Stomach (tissue), 9 donors: ENCODE data around the gene CAVIN2. TPM values are rescaled to one million over a fixed set of nuclear protein-coding genes. Genes with fewer than 3 reads are reported as not detected.

Source experiments
- DNase-seq, 2 donors: peaks; one replicate each; pipeline versions ENCODE4 v3.0.0 to v3.0.0-alpha.2; 2013 to 2019
- H3K27ac ChIP-seq, 5 donors: fragments of 200-600 bp in 4 of 5; sonication (generic) in 4 of 5; one replicate each; pipeline ENCODE4 v1.5.1; 2013 to 2019; ENCODE audit warnings: mild to moderate bottlenecking in 1 of 5, moderate library complexity in 1 of 5
- H3K27me3 ChIP-seq, 3 donors: fragments of 200-600 bp; sonication (generic); one replicate each; pipeline ENCODE4 v1.5.1; 2017 to 2019; ENCODE audit warnings: mixed run types in 1 of 3
- H3K36me3 ChIP-seq, 4 donors: fragments of 200-600 bp; sonication (generic); 1 replicate in 3 of 4; 2 replicates in 1 of 4; pipeline ENCODE4 v1.5.1; 2016 to 2019
- H3K4me1 ChIP-seq, 4 donors: fragments of 200-600 bp; sonication (generic); one replicate each; pipeline ENCODE4 v1.5.1; 2016 to 2019
- H3K4me3 ChIP-seq, 4 donors: fragments of 200-600 bp; sonication (generic) in 3 of 4; one replicate each; pipeline ENCODE4 v1.5.1; 2016 to 2019; ENCODE audit warnings: mild to moderate bottlenecking in 1 of 4
- H3K9me3 ChIP-seq, 4 donors: fragments of 200-600 bp; sonication (generic); one replicate each; pipeline ENCODE4 v1.5.1; 2016 to 2019
- EP300 ChIP-seq: sonication (generic); formaldehyde crosslinking; IDR thresholded peaks from one replicate; pipeline ENCODE4 v1.6.1; 2017; ENCODE audit warnings: antibody characterized with exemption
- POLR2A ChIP-seq, 4 donors: fragments of 450-650 bp; IDR thresholded peaks; one replicate each; pipeline ENCODE4 v1.6.1; 2016; ENCODE audit warnings: antibody characterized with exemption in 4 of 4, control low read depth in 2 of 4, mild to moderate bottlenecking in 1 of 4, moderate library complexity in 1 of 4
- POLR2AphosphoS5 ChIP-seq, 3 donors: sonication (generic); formaldehyde crosslinking; IDR thresholded peaks; one replicate each; pipeline ENCODE4 v1.6.1; 2016; ENCODE audit warnings: antibody characterized with exemption in 3 of 3
- WGBS, 5 donors: extraction: QIAGEN DNeasy Blood & Tissue Kit in 3 of 5; methylation state at CpG; one replicate each; pipeline versions ENCODE4 v1.1.5 to v1.1.7; 2013 to 2018; 5-methylcytosine and 5-hydroxymethylcytosine counted together
- intact Hi-C: fragments of 100-400 bp; cut with DNase I; formaldehyde crosslinking; loops from one replicate; pipeline ENCODE4 v1.15.1; 2023; ENCODE audit warnings: low total_unique reads
- polyA plus RNA-seq, 3 donors: library from polyadenylated mRNA; stranded (reverse); fragments of 200-250 nt; gene quantifications; one replicate each; pipeline ENCODE4 v1.2.3, GENCODE V29; 2013
- total RNA-seq, 5 donors: library from RNA; depleted of rRNA; stranded (reverse); fragments of >200 nt; gene quantifications; one replicate each; pipeline versions ENCODE4 v1.1.0 to v1.2.3, GENCODE V29; 2014 to 2016
- TF ChIP-seq, protein P1 (sequence below), 7 experiments: fragments of 450-650 bp in 4 of 7; fragments of 200-600 bp in 3 of 7; sonication (generic) in 3 of 7; IDR thresholded peaks; one replicate each; pipeline ENCODE4 v1.5.1; 2016 to 2019; ENCODE audit warnings: antibody characterized with exemption in 7 of 7, control low read depth in 2 of 7, mild to moderate bottlenecking in 1 of 7
- donor health status: healthy with polysubstance abuse.
- donor health status: Bipolar disorder and iron deficiency.
- donor health status: healthy.

Gene CAVIN2
- total and polyA plus RNA-seq, 8 donors, result 5.8 to 46.3 (median 13.7) TPM

DNA sequence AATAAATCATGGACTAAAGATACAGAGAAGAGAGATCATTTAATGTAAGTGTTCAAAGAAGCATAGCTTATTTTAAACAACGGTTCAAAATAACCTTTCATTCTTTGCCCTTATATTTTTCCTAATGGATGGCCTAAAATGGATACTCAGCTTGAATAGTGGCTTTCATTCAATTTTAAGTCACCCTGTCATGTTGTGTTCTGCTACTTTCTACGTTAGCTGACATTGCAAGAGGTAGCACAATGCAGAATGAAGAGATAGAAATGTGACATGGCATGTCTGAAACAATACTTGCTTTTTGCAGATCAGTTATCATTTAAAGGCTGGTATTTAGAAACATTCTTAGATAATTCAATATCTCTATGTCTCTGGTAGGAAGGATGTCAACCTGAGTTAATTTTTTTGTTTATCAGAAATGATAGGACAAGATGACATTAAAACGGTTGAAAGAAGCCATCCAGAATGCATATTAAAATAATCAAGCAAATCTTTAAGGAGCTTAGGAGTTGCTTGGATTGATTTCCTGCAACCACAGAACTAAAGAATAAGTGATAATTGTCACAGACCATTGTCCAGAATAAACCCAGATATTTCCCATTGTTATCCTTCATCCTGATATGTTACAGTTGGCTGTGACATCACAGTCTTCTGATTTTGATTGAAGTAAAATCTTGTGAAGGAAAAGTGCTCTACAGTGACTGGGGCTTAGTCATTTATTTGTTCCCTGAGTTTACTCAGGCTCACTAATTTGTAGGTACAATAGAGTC lies 41.7 kb upstream of the CAVIN2 start:
- no peaks in the 10 kb centered on the region for H3K27me3 ChIP-seq
- intact Hi-C loops, result no loop called here
- TF ChIP-seq POLR2AphosphoS5 (IDR thresholded peaks at IDR 0.05) (no peak), EP300 (no peak), POLR2A (IDR thresholded peaks at IDR 0.05) (no peak)
- TF ChIP-seq, protein P1, sequence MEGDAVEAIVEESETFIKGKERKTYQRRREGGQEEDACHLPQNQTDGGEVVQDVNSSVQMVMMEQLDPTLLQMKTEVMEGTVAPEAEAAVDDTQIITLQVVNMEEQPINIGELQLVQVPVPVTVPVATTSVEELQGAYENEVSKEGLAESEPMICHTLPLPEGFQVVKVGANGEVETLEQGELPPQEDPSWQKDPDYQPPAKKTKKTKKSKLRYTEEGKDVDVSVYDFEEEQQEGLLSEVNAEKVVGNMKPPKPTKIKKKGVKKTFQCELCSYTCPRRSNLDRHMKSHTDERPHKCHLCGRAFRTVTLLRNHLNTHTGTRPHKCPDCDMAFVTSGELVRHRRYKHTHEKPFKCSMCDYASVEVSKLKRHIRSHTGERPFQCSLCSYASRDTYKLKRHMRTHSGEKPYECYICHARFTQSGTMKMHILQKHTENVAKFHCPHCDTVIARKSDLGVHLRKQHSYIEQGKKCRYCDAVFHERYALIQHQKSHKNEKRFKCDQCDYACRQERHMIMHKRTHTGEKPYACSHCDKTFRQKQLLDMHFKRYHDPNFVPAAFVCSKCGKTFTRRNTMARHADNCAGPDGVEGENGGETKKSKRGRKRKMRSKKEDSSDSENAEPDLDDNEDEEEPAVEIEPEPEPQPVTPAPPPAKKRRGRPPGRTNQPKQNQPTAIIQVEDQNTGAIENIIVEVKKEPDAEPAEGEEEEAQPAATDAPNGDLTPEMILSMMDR (IDR thresholded peaks at IDR 0.05), result no peak
- WGBS, 5 donors, result 82 to 92% (median 84%) methylated on average over 3 of the region's 3 CpGs
- peaks cover 0 to 14% (median 3%) of the 10 kb centered on the region in 4 donors for H3K4me1 ChIP-seq
- H3K36me3 ChIP-seq, result no peaks in the 10 kb centered on the region
- H3K27ac ChIP-seq, result no peak overlapping the region
- H3K9me3 ChIP-seq, result no peaks in the 10 kb centered on the region
- no peak overlapping the region for H3K4me3 ChIP-seq
- no peak for DNase-seq

DNA sequence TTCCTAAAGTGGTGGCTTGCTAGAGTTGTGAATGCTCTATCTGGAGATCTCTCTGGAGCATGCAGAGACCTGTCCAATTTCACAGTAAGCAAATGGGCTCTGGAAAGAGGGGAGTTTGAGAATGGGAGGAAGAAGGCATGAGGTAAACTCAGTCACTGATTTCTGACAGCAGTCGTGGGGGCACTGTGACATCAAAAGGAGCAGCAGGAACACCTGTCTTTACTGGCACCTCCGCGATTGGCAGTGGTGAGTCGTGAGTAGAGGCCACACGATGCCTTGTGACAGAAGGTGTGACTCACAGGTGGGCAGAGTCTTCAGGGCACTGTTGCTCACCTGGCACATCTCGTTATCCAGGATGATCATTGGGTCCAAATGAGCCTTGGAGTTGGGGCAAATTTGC lies 38.8 kb upstream of the CAVIN2 start:
- H3K27me3 ChIP-seq, result no peaks in the 10 kb centered on the region
- H3K4me3 ChIP-seq, result no peak overlapping the region
- no peaks in the 10 kb centered on the region for H3K36me3 ChIP-seq
- WGBS, 5 donors, result 68 to 96% (median 88%) methylated on average over 6 of the region's 6 CpGs
- H3K9me3 ChIP-seq, result no peaks in the 10 kb centered on the region
- intact Hi-C loops, result no loop called here
- no peak for DNase-seq
- TF ChIP-seq POLR2AphosphoS5 (IDR thresholded peaks at IDR 0.05) (no peak), POLR2A (IDR thresholded peaks at IDR 0.05) (no peak), EP300 (no peak)
- TF ChIP-seq, protein P1 (IDR thresholded peaks at IDR 0.05), result no peak
- H3K4me1 ChIP-seq, result peaks cover 0 to 14% (median 3%) of the 10 kb centered on the region in 4 donors
- no peak overlapping the region for H3K27ac ChIP-seq

DNA sequence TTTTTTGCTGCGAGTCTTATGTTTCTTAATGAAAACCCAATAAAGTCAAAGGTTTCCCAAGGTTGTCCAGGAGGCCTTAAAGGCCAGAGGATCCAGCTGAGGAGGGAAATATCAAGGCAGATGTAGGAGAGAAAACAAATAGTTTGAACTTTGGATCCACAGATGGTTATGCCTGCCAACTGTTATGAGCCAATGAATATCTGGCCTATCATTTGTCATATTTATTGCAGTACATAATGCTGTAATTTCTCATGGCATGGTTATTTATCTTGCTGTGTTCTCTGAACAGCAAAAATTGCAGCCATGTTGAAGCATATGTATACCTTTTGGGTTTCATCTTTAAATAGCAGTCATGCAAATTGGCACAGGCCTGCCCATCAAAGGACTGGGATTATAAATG lies 38.2 kb upstream of the CAVIN2 start:
- peak in 1 of 2 donors; percentile 44 for DNase-seq
- TF ChIP-seq, protein P1 (IDR thresholded peaks at IDR 0.05), result no peak
- TF ChIP-seq POLR2A (IDR thresholded peaks at IDR 0.05), result no peak
- no peak for TF ChIP-seq POLR2AphosphoS5 (IDR thresholded peaks at IDR 0.05)
- TF ChIP-seq EP300, result no peak
- Histone ChIP-seq H3K27me3 (no peaks in the 10 kb centered on the region), H3K36me3 (no peaks in the 10 kb centered on the region), H3K4me1 (peaks cover 0 to 14% (median 3%) of the 10 kb centered on the region in 4 donors), H3K27ac (no peak overlapping the region), H3K4me3 (no peak overlapping the region), H3K9me3 (no peaks in the 10 kb centered on the region)
- intact Hi-C loops, result no loop called here
- 67 to 83% (median 74%) methylated on average over 1 of the region's 1 CpG for WGBS, 5 donors

DNA sequence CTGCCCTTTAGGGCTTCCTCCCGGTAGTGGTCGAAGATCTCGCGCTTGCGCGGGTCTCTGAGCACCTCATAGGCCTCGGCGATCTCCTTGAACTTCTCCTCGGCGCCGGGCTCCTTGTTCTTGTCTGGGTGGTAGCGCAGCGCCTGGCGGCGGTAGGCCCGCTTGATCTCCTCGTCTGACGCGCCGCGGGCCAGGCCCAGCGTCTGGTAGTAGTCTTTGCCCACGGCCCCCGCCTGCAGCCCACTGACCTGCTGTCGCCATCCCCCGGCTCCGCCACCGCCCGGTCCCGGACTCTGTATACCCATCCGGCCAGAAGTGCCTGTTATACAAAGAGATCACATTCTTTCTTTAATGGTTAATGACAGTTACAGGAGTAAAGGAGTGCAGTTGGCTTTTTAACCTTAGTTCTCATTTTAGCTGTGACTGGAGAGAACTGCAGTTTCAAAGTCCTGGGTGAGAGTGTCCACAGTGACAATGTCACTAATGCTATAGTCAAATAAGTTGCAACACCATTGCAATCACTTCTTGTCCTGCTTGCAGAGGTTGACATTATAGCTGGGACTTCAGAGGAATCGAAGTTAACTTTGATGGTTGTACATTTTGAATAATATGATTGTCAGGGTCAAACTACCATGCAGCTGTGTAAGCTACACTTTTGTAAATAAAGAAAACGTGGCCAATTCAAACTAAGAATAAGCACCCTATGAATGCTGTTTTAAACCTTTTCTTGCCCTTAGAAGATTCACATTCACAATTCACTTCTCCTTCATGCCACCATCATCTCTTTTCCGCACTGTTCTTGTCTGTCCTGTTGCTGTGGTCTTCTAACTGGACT lies 35.3 kb upstream of the CAVIN2 start:
- no peak overlapping the region for H3K27ac ChIP-seq
- DNase-seq, result no peak
- no peaks in the 10 kb centered on the region for H3K9me3 ChIP-seq
- H3K27me3 ChIP-seq, result no peaks in the 10 kb centered on the region
- 90 to 95% (median 94%) methylated on average over 33 to 34 of the region's 34 CpGs for WGBS, 5 donors
- intact Hi-C loops, result no loop called here
- no peaks in the 10 kb centered on the region for H3K36me3 ChIP-seq
- no peak for TF ChIP-seq POLR2AphosphoS5 (IDR thresholded peaks at IDR 0.05)
- TF ChIP-seq EP300, result no peak
- TF ChIP-seq, protein P1 (IDR thresholded peaks at IDR 0.05), result no peak
- TF ChIP-seq POLR2A (IDR thresholded peaks at IDR 0.05), result no peak
- no peak overlapping the region for H3K4me3 ChIP-seq
- H3K4me1 ChIP-seq, result peaks cover 0 to 14% (median 3%) of the 10 kb centered on the region in 4 donors
